Measurements from ENCODE around the gene EGR4. TPM values are rescaled to one million over a fixed set of nuclear protein-coding genes. Genes with fewer than 3 reads are reported as not detected.

Gene EGR4
- total and polyA plus RNA-seq, 2 donors (not counting 1 experiment from before 2014, with no cell fraction given) = 0.30 to 2.7 TPM

GRCh38 chr2:73279852-73280251 lies 13.5 kb downstream of the EGR4 start:
- Histone ChIP-seq H4K20me1 (ENCODE audit: control insufficient read depth, insufficient read depth, low read length, poor library complexity, severe bottlenecking) (no peaks in the 10 kb centered on the region), H3K4me2 (replicated peaks; ENCODE audit: low read depth, low read length, poor library complexity, severe bottlenecking) (no peak overlapping the region), H3K36me3 (replicated peaks in 1 of 2; ENCODE audit: control extremely low read depth in 1 of 2, control insufficient read depth in 1 of 2, extremely low read depth in 1 of 2, insufficient read depth in 2 of 2, low read length in 1 of 2) (peaks cover 5 to 10% of the 10 kb centered on the region in 2 experiments), H3K9ac (ENCODE audit: low read length) (no peak overlapping the region), H3K9me3 (ENCODE audit: control extremely low read depth in 1 of 3, control insufficient read depth in 2 of 3, insufficient read depth in 1 of 3, low read length in 2 of 3) (no peaks in the 10 kb centered on the region), H3K79me2 (ENCODE audit: control insufficient read depth, insufficient read depth, low read length) (peaks cover 22% of the 10 kb centered on the region), H3K4me1 (ENCODE audit: control insufficient read depth in 2 of 2, insufficient read depth in 2 of 2, low read length in 2 of 2) (peaks cover 9 to 17% of the 10 kb centered on the region in 2 donors), H3K27me3 (replicated peaks in 1 of 4; ENCODE audit: control extremely low read depth in 1 of 4, control insufficient read depth in 3 of 4, insufficient read depth in 4 of 4, low read length in 3 of 4) (no peaks in the 10 kb centered on the region), H3K4me3 (ENCODE audit: control extremely low read depth in 1 of 5, extremely low read depth in 1 of 5, insufficient read depth in 1 of 5, low read depth in 2 of 5, low read length in 4 of 5) (no peak overlapping the region), H2AFZ (ENCODE audit: insufficient read depth, low read depth, low read length, poor library complexity, severe bottlenecking) (no peak overlapping the region), H3K27ac (ENCODE audit: low read length in 2 of 2) (no peak overlapping the region)
- Mint-ChIP-seq H3K27ac (no peak overlapping the region), H3K4me1 (peaks cover 11% of the 10 kb centered on the region), H3K9me3 (ENCODE audit: insufficient read depth) (no peaks in the 10 kb centered on the region), H3K27me3 (no peaks in the 10 kb centered on the region), H3K4me3 (no peak overlapping the region)
- CTCF ChIA-PET = interaction anchor here (0.6 to 1.5 kb wide), 3 partner anchors 9 to 32 kb away, joined by 4 to 7 read pairs (median 5); no protein-coding TSS in a partner anchor
- POLR2A ChIA-PET = no interaction called here
- DNase-seq (no peak), ATAC-seq (ENCODE audit: low read depth) (no peak)
- 100% methylated on average over 5 of the region's 9 CpGs for WGBS (ENCODE audit: insufficient coverage)
- no peak for TF ChIP-seq EZH2 (IDR thresholded peaks at IDR 0.05; ENCODE audit: borderline replicate concordance, insufficient read depth, low read depth, low read length, poor library complexity, severe bottlenecking)
- TF ChIP-seq, protein P1, sequence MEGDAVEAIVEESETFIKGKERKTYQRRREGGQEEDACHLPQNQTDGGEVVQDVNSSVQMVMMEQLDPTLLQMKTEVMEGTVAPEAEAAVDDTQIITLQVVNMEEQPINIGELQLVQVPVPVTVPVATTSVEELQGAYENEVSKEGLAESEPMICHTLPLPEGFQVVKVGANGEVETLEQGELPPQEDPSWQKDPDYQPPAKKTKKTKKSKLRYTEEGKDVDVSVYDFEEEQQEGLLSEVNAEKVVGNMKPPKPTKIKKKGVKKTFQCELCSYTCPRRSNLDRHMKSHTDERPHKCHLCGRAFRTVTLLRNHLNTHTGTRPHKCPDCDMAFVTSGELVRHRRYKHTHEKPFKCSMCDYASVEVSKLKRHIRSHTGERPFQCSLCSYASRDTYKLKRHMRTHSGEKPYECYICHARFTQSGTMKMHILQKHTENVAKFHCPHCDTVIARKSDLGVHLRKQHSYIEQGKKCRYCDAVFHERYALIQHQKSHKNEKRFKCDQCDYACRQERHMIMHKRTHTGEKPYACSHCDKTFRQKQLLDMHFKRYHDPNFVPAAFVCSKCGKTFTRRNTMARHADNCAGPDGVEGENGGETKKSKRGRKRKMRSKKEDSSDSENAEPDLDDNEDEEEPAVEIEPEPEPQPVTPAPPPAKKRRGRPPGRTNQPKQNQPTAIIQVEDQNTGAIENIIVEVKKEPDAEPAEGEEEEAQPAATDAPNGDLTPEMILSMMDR (IDR thresholded peaks at IDR 0.05) = no peak
- intact Hi-C loops (cut with micrococcal nuclease) = no loop called here

GRCh38 chr2:73272270-73272669 lies 21.1 kb downstream of the EGR4 start:
- ChIA-PET POLR2A (no interaction called here), CTCF (interaction anchor here (0.8 to 1.1 kb wide), 3 partner anchors 12 to 88 kb away, joined by 3 read pairs; partner anchors contain the start of gene FBXO41)
- Histone ChIP-seq H3K4me1 (ENCODE audit: control insufficient read depth in 2 of 2, insufficient read depth in 2 of 2, low read length in 2 of 2) (no peaks in the 10 kb centered on the region), H3K4me2 (replicated peaks; ENCODE audit: low read depth, low read length, poor library complexity, severe bottlenecking) (no peak overlapping the region), H3K9me3 (ENCODE audit: control extremely low read depth in 1 of 3, control insufficient read depth in 2 of 3, insufficient read depth in 1 of 3, low read length in 2 of 3) (peaks cover 0 to 3% (median 0%) of the 10 kb centered on the region in 3 donors), H3K36me3 (replicated peaks in 1 of 2; ENCODE audit: control extremely low read depth in 1 of 2, control insufficient read depth in 1 of 2, extremely low read depth in 1 of 2, insufficient read depth in 2 of 2, low read length in 1 of 2) (peaks cover 3 to 4% of the 10 kb centered on the region in 2 experiments), H3K4me3 (ENCODE audit: control extremely low read depth in 1 of 5, extremely low read depth in 1 of 5, insufficient read depth in 1 of 5, low read depth in 2 of 5, low read length in 4 of 5) (no peak overlapping the region), H3K27ac (ENCODE audit: low read length in 2 of 2) (no peak overlapping the region), H3K9ac (ENCODE audit: low read length) (no peak overlapping the region), H3K79me2 (ENCODE audit: control insufficient read depth, insufficient read depth, low read length) (peaks cover 15% of the 10 kb centered on the region), H2AFZ (ENCODE audit: insufficient read depth, low read depth, low read length, poor library complexity, severe bottlenecking) (no peak overlapping the region), H3K27me3 (replicated peaks in 1 of 4; ENCODE audit: control extremely low read depth in 1 of 4, control insufficient read depth in 3 of 4, insufficient read depth in 4 of 4, low read length in 3 of 4) (no peaks in the 10 kb centered on the region), H4K20me1 (ENCODE audit: control insufficient read depth, insufficient read depth, low read length, poor library complexity, severe bottlenecking) (peaks cover 32% of the 10 kb centered on the region)
- intact Hi-C loops (cut with micrococcal nuclease) = no loop called here
- Mint-ChIP-seq H3K27me3 (no peaks in the 10 kb centered on the region), H3K4me1 (peaks cover 15% of the 10 kb centered on the region), H3K9me3 (ENCODE audit: insufficient read depth) (no peaks in the 10 kb centered on the region), H3K4me3 (no peak overlapping the region), H3K27ac (no peak overlapping the region)
- WGBS (ENCODE audit: insufficient coverage) = 100% methylated on average over 1 of the region's 1 CpG
- ATAC-seq (ENCODE audit: low read depth) (no peak), DNase-seq (no peak)
- TF ChIP-seq, protein P1 (IDR thresholded peaks at IDR 0.05) = no peak
- TF ChIP-seq EZH2 (IDR thresholded peaks at IDR 0.05; ENCODE audit: borderline replicate concordance, insufficient read depth, low read depth, low read length, poor library complexity, severe bottlenecking) = no peak

Data from B cell (primary cell).